Stimulated activated CD4-positive, alpha-beta T cell treated with anti-CD3 and anti-CD28 coated beads, Interleukin-4, amount 100 ng/mL, for 4 hours (primary cell): ENCODE data around the gene TMX3.

Experiments
- DNase-seq, 2 experiments: peaks; one replicate each; pipeline ENCODE4 v3.0.0-alpha.2; 2020

The TMX3 gene

GRCh38 chr18:68705119-68705518 lies 9.8 kb downstream of the TMX3 start:
- no peak for DNase-seq

- no peak for DNase-seq
Observed at GRCh38 chr18:68703326-68703725, 11.6 kb downstream of the TMX3 start.

- no peak for DNase-seq
Observed at GRCh38 chr18:68701353-68701752, 13.6 kb downstream of the TMX3 start.

- no peak for DNase-seq
Observed at GRCh38 chr18:68699043-68699442, 15.9 kb downstream of the TMX3 start.

GRCh38 chr18:68696937-68697336 lies 18.0 kb downstream of the TMX3 start:
- no peak for DNase-seq

GRCh38 chr18:68694316-68694715 lies 20.6 kb downstream of the TMX3 start:
- no peak for DNase-seq

GRCh38 chr18:68693091-68693815 lies 21.7 kb downstream of the TMX3 start:
- DNase-seq: no peak

GRCh38 chr18:68679528-68679927 lies 35.4 kb downstream of the TMX3 start:
- DNase-seq: no peak

- no peak for DNase-seq
Observed at GRCh38 chr18:68676913-68677312, 38.0 kb downstream of the TMX3 start.

GRCh38 chr18:68667121-68667520 lies 47.8 kb downstream of the TMX3 start:
- no peak for DNase-seq

- no peak for DNase-seq
Observed at GRCh38 chr18:68666381-68666780, 48.5 kb downstream of the TMX3 start.

- DNase-seq: no peak
Observed at GRCh38 chr18:68665628-68666027, 49.3 kb downstream of the TMX3 start.

- no peak for DNase-seq
Observed at GRCh38 chr18:68662754-68663153, 52.2 kb downstream of the TMX3 start.

- no peak for DNase-seq
Observed at GRCh38 chr18:68660354-68661183, 54.3 kb downstream of the TMX3 start.

GRCh38 chr18:68648191-68648590 lies 66.7 kb downstream of the TMX3 start:
- DNase-seq: no peak

- DNase-seq: no peak
Observed at GRCh38 chr18:68642003-68642402, 72.9 kb downstream of the TMX3 start.

GRCh38 chr18:68640861-68641260 lies 74.0 kb downstream of the TMX3 start:
- DNase-seq: no peak

- DNase-seq: no peak
Observed at GRCh38 chr18:68638613-68639012, 76.3 kb downstream of the TMX3 start.

GRCh38 chr18:68627812-68628211 lies 87.1 kb downstream of the TMX3 start:
- no peak for DNase-seq
